ENCODE results near the gene PRSS38. TPM values are rescaled to one million over a fixed set of nuclear protein-coding genes. Genes with fewer than 3 reads are reported as not detected.

Gene PRSS38
- total and polyA plus RNA-seq, 2 experiments from 2014 or later, result not detected

DNA sequence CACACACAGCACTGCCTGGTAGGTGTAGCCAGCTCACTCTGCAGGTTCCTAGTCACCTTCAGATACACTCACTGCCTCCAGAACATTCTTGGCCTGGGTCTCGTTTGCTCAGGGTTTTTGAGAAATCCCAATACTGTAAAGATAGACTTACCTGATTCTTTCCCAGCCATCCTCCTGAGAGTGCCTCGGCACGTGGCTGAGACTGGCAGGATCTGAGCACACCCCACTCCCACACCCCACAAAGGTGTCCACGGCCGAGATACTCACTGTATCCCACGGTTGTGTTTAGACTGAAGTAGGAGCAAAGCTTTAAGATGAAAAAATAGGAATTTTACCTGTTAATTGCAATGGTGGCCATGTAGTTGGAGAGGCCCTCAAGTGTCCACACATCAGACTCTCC, 46.8 kb upstream of the PRSS38 start:
- no peak for TF ChIP-seq CTCF (IDR thresholded peaks at IDR 0.05; ENCODE audit: low read depth, low read length)

DNA sequence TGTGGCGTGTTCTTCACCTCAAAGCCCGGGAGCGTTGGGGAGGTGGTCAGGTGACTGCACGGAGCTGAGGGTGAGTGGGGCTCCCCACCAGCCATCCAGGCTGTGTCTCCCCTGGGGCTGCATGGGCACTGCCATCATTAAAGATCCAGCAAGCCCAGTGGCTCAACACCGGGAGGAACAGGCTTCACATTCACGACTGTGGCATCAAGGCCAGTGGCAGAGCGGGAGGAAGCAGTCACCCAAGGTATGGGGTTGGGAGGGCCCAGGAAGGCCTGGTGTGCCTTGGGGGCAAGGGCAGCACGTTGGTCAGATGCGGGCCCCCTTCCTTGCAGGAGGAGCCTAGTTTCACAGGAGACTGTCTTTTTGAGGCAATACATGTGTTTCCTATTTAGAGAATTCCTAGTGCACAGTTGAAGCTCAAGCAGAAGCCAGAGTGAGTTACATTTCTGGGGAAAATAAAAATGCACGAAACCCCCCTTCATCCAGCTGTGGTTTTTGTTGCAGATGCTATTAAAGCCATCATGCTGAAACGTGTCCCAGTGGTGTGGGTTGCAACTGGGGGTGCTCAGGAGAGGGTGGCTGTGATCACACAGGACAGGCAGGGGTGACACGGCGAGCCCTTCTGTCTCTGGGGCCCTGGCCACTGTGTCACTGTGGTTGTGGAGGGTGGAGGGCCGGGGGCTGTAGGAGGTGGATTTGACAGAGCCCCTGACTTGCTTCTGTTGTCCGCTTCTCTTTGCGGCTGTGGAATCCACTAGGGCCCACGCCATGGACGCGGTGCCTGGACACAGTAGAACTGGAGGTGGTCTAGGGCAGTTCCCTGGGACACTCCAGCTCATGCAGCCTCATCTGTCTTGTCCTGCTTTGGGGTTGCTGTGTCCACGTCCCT, 46.2 kb upstream of the PRSS38 start:
- Histone ChIP-seq H3K9me3 (ENCODE audit: low read depth) (no peaks in the 10 kb centered on the region), H3K4me1 (ENCODE audit: low read depth) (no peaks in the 10 kb centered on the region), H3K4me3 (no peak overlapping the region), H3K27ac (no peak overlapping the region), H3K27me3 (no peaks in the 10 kb centered on the region), H3K36me3 (peaks cover 17% of the 10 kb centered on the region)
- no peak for DNase-seq (ENCODE audit: low read depth in 1 of 2, low spot score in 1 of 2)
- TF ChIP-seq CTCF (IDR thresholded peaks at IDR 0.05; ENCODE audit: low read depth, low read length), result no peak

More for the DNA sequence above, 46.8 kb upstream of the PRSS38 start:
- H3K27me3 ChIP-seq, result no peaks in the 10 kb centered on the region
- no peak overlapping the region for H3K4me3 ChIP-seq
- no peaks in the 10 kb centered on the region for H3K4me1 ChIP-seq (ENCODE audit: low read depth)
- no peak overlapping the region for H3K27ac ChIP-seq
- no peaks in the 10 kb centered on the region for H3K9me3 ChIP-seq (ENCODE audit: low read depth)
- no peak for DNase-seq (ENCODE audit: low read depth in 1 of 2, low spot score in 1 of 2)
- H3K36me3 ChIP-seq, result peaks cover 17% of the 10 kb centered on the region

GRCh38 chr1:227769936-227770494, 45.5 kb upstream of the PRSS38 start:
- H3K27ac ChIP-seq, result no peak overlapping the region
- DNase-seq (ENCODE audit: low read depth in 1 of 2, low spot score in 1 of 2), result no peak
- H3K4me3 ChIP-seq, result no peak overlapping the region
- no peak for TF ChIP-seq CTCF (IDR thresholded peaks at IDR 0.05; ENCODE audit: low read depth, low read length)
- H3K27me3 ChIP-seq, result no peaks in the 10 kb centered on the region
- no peaks in the 10 kb centered on the region for H3K4me1 ChIP-seq (ENCODE audit: low read depth)
- H3K36me3 ChIP-seq, result peaks cover 17% of the 10 kb centered on the region
- H3K9me3 ChIP-seq (ENCODE audit: low read depth), result no peaks in the 10 kb centered on the region

GRCh38 chr1:227770812-227771211, 44.7 kb upstream of the PRSS38 start:
- Histone ChIP-seq H3K36me3 (peaks cover 17% of the 10 kb centered on the region), H3K4me3 (no peak overlapping the region), H3K27ac (no peak overlapping the region), H3K4me1 (ENCODE audit: low read depth) (no peaks in the 10 kb centered on the region), H3K9me3 (ENCODE audit: low read depth) (no peaks in the 10 kb centered on the region), H3K27me3 (no peaks in the 10 kb centered on the region)
- DNase-seq (ENCODE audit: low read depth in 1 of 2, low spot score in 1 of 2), result no peak
- no peak for TF ChIP-seq CTCF (IDR thresholded peaks at IDR 0.05; ENCODE audit: low read depth, low read length)

DNA sequence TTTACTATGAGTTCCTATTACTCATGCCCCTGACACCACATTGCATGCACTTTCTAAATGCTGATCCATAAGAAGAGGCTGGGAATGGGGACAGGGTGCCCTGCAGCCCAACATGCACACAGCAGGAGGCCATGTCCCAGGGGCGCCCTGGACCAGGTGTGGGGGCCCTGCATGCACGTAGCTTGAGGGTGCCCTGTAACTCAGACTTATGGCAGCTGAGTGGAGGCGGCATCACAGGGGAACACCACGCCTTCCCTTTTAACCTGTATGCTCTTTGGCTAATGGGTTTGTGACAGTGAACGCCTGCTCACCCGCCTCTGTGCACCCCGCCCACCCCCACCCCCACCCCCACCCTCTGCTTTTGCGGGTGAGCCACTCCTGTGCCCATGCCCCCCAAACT, 44.1 kb upstream of the PRSS38 start:
- Histone ChIP-seq H3K4me1 (ENCODE audit: low read depth) (no peaks in the 10 kb centered on the region), H3K36me3 (peaks cover 17% of the 10 kb centered on the region), H3K9me3 (ENCODE audit: low read depth) (no peaks in the 10 kb centered on the region), H3K27me3 (no peaks in the 10 kb centered on the region), H3K27ac (no peak overlapping the region), H3K4me3 (no peak overlapping the region)
- TF ChIP-seq CTCF (IDR thresholded peaks at IDR 0.05; ENCODE audit: low read depth, low read length), result no peak
- DNase-seq (ENCODE audit: low read depth in 1 of 2, low spot score in 1 of 2), result no peak
